NCI-H1105 treated with DMSO at 0.1 percent for 48 hours (cell line): ENCODE data around the gene CDC42EP2.

Experiments used
- DNase-seq: peaks from one replicate; lab custom pipeline; 2025; lab: John Stamatoyannopoulos, UW

The CDC42EP2 gene

DNA sequence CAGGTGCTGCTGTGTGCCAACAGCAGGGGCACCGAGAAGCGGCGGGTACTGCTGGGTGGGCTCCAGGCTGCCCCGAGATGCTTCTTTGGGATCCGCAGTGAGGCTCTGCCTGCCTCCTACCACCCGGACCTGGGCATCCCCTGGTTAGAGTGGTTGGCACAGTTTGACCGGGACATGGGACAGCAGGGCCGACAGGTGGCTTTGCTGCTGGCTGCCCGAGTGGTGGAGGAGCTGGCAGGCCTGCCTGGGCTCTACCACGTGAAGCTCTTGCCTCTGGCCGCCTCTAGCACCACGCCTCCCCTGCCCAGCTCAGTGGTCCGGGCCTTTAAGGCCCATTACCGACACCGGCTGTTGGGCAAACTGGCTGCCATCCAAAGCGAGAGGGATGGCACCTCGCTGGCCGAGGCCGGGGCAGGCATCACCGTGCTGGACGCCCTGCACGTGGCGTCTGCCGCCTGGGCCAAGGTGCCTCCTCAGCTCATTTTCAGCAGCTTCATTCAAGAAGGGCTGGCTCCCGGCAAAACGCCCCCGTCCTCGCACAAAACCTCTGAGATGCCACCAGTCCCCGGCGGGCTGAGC is 41.8 kb downstream of the CDC42EP2 start:
- no peak for DNase-seq

- DNase-seq: no peak
Observed at GRCh38 chr11:65357856-65358356, 43.2 kb downstream of the CDC42EP2 start.

DNA sequence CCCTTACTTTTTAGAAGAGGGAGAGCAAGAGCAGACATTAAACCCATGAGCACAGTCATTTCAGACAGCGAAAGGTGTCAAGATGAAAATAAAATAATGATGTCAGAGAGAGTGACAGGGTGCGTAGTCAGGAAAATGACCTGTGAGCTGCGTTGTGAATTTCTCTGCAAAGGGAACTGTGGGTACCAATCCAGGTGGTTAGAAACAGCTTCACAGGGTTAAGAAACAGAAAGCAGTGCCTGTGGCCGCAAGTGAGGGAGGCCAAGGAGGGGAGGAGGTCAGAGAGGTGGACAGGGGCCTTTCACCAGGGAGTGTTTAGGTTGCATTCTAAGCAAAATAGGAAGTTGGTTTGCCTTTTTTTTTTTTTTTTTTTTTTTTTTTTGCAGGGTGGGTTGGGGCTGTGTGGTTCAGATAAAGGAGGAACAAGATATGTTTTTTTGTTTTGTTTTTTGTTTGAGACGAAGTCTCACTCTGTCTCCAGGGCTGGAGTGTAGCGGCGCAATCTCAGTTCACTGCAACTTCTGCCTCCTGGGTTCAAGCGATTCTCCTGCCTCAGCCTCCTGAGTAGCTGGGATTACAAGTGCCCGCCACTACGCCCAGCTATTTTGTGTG is 47.8 kb downstream of the CDC42EP2 start:
- DNase-seq: no peak

- DNase-seq: no peak
Observed at GRCh38 chr11:65362966-65363365, 48.3 kb downstream of the CDC42EP2 start.

DNA sequence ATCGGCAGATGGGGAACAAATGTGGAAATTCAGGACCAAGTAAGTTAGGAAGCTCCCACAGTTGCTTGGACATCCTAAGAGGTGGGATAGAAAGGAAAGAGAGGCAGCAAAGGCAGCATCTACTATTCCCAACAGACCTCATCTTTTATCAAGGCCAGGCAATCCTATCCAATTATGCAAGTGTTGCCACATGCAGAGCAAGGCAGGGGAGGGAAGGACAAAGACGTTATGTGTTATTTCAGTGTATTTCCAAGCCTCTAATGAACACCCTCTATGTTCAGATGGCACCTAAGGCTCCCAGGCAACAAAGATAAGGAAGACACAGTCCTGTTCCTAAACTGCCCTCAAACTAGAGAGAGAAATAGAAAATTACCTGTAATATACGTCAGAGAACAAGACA is 49.1 kb downstream of the CDC42EP2 start:
- no peak for DNase-seq

- peak; percentile 83 for DNase-seq
Observed at GRCh38 chr11:65366340-65366773, 51.7 kb downstream of the CDC42EP2 start.

DNA sequence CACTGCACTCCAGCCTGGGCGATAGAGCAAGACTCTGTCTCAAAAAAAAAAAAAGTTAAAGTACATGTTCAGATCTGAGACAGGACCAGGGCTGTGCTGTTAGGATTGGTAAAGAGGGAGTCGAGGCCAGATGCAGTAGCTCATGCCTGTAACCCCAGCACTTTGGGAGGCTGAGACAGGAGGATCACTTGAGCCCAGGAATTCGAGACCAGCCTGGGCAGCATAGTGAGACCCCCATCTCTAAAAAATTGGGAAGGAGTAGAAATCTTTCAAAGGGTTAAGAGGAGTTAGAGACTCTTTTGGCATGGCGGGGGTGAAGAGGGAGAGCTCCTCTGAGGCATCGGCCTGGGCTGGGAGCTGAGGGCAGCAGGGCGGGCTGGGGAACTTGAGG is 56.0 kb downstream of the CDC42EP2 start:
- no peak for DNase-seq
